Keratinocyte (primary cell): ENCODE results near the gene CYP3A4. TPM values are rescaled to one million over a fixed set of nuclear protein-coding genes. Genes with fewer than 3 reads are reported as not detected.

Source experiments
- DNase-seq: peaks from one replicate; pipeline ENCODE4 v3.0.0-alpha.2; 2011; ENCODE audit warnings: low read depth, missing footprints, low spot score
- FAIRE-seq: peaks from 2 replicates; lab custom pipeline; 2011; peaks lifted over from hg19 to GRCh38; lab: Jason Lieb, UNC
- H2AFZ ChIP-seq: 2 replicates; pipeline ENCODE4 v1.6.0; 2012; ENCODE audit warnings: low read length, control low read depth, inconsistent platforms; ENCODE audit not compliant: control insufficient read depth
- H3K27ac ChIP-seq: 2 replicates; pipeline ENCODE4 v1.5.1; 2011; ENCODE audit warnings: low read length; ENCODE audit not compliant: control insufficient read depth, insufficient read depth
- H3K27me3 ChIP-seq: 3 replicates; pipeline ENCODE4 v1.6.0; 2011; ENCODE audit warnings: low read length; ENCODE audit not compliant: control insufficient read depth, insufficient read depth; ENCODE audit errors: extremely low read depth
- H3K36me3 ChIP-seq, 2 experiments: 2 replicates in 1 of 2; 3 replicates in 1 of 2; pipeline ENCODE4 v1.5.1; 2011; ENCODE audit warnings: low read length in 2 of 2, mild to moderate bottlenecking in 1 of 2; ENCODE audit not compliant: control insufficient read depth in 2 of 2, insufficient read depth in 2 of 2; ENCODE audit errors: extremely low read depth in 1 of 2
- H3K4me1 ChIP-seq: 3 replicates; pipeline ENCODE4 v1.5.1; 2011; ENCODE audit warnings: low read length; ENCODE audit not compliant: control insufficient read depth, insufficient read depth; ENCODE audit errors: extremely low read depth
- H3K4me2 ChIP-seq: 3 replicates; pipeline ENCODE4 v1.6.0; 2011; ENCODE audit warnings: low read depth, low read length; ENCODE audit not compliant: control insufficient read depth, insufficient read depth; ENCODE audit errors: extremely low read depth
- H3K4me3 ChIP-seq, 3 experiments: fragments of 200-600 bp in 1 of 3; sonication (generic) in 1 of 3; 2 replicates in 2 of 3; 3 replicates in 1 of 3; pipeline ENCODE4 v1.5.1; 2011 to 2016; ENCODE audit warnings: low read length in 3 of 3, mild to moderate bottlenecking in 3 of 3, control low read depth in 2 of 3, inconsistent platforms in 1 of 3, low read depth in 1 of 3, mixed read lengths in 1 of 3, mixed run types in 1 of 3, moderate library complexity in 1 of 3; ENCODE audit not compliant: control insufficient read depth in 2 of 3, insufficient read depth in 2 of 3; ENCODE audit errors: extremely low read depth in 1 of 3
- H3K79me2 ChIP-seq: 2 replicates; pipeline ENCODE4 v1.6.0; 2012; ENCODE audit warnings: low read length; ENCODE audit not compliant: control insufficient read depth, insufficient read depth
- H3K9ac ChIP-seq: 3 replicates; pipeline ENCODE4 v1.6.0; 2011; ENCODE audit warnings: low read length; ENCODE audit not compliant: control insufficient read depth, insufficient read depth; ENCODE audit errors: extremely low read depth
- H3K9me1 ChIP-seq: 3 replicates; pipeline ENCODE4 v1.6.0; 2011; ENCODE audit warnings: low read length; ENCODE audit not compliant: control insufficient read depth, insufficient read depth; ENCODE audit errors: extremely low read depth
- H3K9me3 ChIP-seq: 2 replicates; pipeline ENCODE4 v1.5.1; 2012; ENCODE audit warnings: low read depth, low read length; ENCODE audit not compliant: control insufficient read depth
- H4K20me1 ChIP-seq: 3 replicates; pipeline ENCODE4 v1.6.0; 2011; ENCODE audit warnings: low read length; ENCODE audit not compliant: control insufficient read depth, insufficient read depth; ENCODE audit errors: extremely low read depth
- CTCF ChIP-seq, 3 experiments: IDR thresholded peaks in 1 of 3; conservative IDR thresholded peaks in 1 of 3; optimal IDR thresholded peaks in 1 of 3; 2 replicates in 2 of 3; 3 replicates in 1 of 3; pipeline versions ENCODE3 to v1.5.1; 2011; ENCODE audit warnings: low read length in 3 of 3, mild to moderate bottlenecking in 3 of 3, moderate library complexity in 2 of 3, control low read depth in 1 of 3, inconsistent platforms in 1 of 3; ENCODE audit not compliant: insufficient read depth in 2 of 3; ENCODE audit errors: extremely low read depth in 1 of 3
- EZH2 ChIP-seq: IDR thresholded peaks from one replicate; pipeline ENCODE4 v1.6.1; 2012; ENCODE audit warnings: inconsistent platforms, mild to moderate bottlenecking, low read length, moderate library complexity
- dilution Hi-C: fragments of 300-500 bp; cut with MboI; formaldehyde crosslinking; loops from one replicate; pipeline ENCODE4 v1.7.0; 2020; ENCODE audit warnings: low sequenced_read_pairs; ENCODE audit not compliant: extremely low pct_ligation_motif_present
- polyA plus RNA-seq, 5 experiments: library from polyadenylated mRNA; depleted of rRNA in 3 of 5; stranded (reverse) in 3 of 5; stranded (forward) in 1 of 5; unstranded in 1 of 5; fragments of >200 nt; gene quantifications; 1 replicate in 1 of 5; 2 replicates in 3 of 5; 3 replicates in 1 of 5; pipeline versions ENCODE4 v1.2.1 to v1.2.3, GENCODE V29; 2011 to 2012; ENCODE audit warnings: missing spikeins in 2 of 5, low read depth in 1 of 5, low replicate concordance in 1 of 5

Gene CYP3A4
- polyA plus RNA-seq, 1 donor (not counting 4 experiments of a cell fraction or from before 2014, with no cell fraction given), result not detected

GRCh38 chr7:99767662-99768061 lies 16.3 kb downstream of the CYP3A4 start:
- no peaks in the 10 kb centered on the region for H3K79me2 ChIP-seq
- no peaks in the 10 kb centered on the region for H3K27me3 ChIP-seq
- no peak overlapping the region for H3K9ac ChIP-seq
- no peak for FAIRE-seq
- no peak overlapping the region for H3K4me2 ChIP-seq
- dilution Hi-C loops, result no loop called here
- no peaks in the 10 kb centered on the region for H4K20me1 ChIP-seq
- H3K9me3 ChIP-seq, result no peaks in the 10 kb centered on the region
- H3K4me1 ChIP-seq, result peaks cover 14% of the 10 kb centered on the region
- no peaks in the 10 kb centered on the region for H3K36me3 ChIP-seq
- TF ChIP-seq CTCF (optimal IDR thresholded peaks at IDR 0.05 in 1 of 3, IDR thresholded peaks at IDR 0.05 in 1 of 3, conservative IDR thresholded peaks at IDR 0.05 in 1 of 3; ENCODE audit: extremely low read depth in 1 of 3, insufficient read depth in 2 of 3, low read length in 3 of 3) (no peak), EZH2 (no peak)
- H3K9me1 ChIP-seq, result no peaks in the 10 kb centered on the region
- no peak overlapping the region for H2AFZ ChIP-seq
- DNase-seq, result no peak
- H3K27ac ChIP-seq, result no peak overlapping the region
- H3K4me3 ChIP-seq, result no peak overlapping the region

- Histone ChIP-seq H3K79me2 (no peaks in the 10 kb centered on the region), H3K36me3 (no peaks in the 10 kb centered on the region), H4K20me1 (no peaks in the 10 kb centered on the region), H3K27me3 (no peaks in the 10 kb centered on the region), H2AFZ (no peak overlapping the region), H3K9me3 (no peaks in the 10 kb centered on the region), H3K9ac (no peak overlapping the region), H3K4me3 (no peak overlapping the region), H3K27ac (no peak overlapping the region), H3K4me2 (no peak overlapping the region), H3K4me1 (peaks cover 19% of the 10 kb centered on the region), H3K9me1 (no peaks in the 10 kb centered on the region)
- DNase-seq (no peak), FAIRE-seq (no peak)
- TF ChIP-seq CTCF (optimal IDR thresholded peaks at IDR 0.05 in 1 of 3, IDR thresholded peaks at IDR 0.05 in 1 of 3, conservative IDR thresholded peaks at IDR 0.05 in 1 of 3; ENCODE audit: extremely low read depth in 1 of 3, insufficient read depth in 2 of 3, low read length in 3 of 3), result no peak
- no peak for TF ChIP-seq EZH2
- dilution Hi-C loops, result no loop called here
Measured at GRCh38 chr7:99766484-99767099, 17.4 kb downstream of the CYP3A4 start.
